HepG2 (cell line): Measurements from ENCODE around the gene SLC20A1. TPM values are rescaled to one million over a fixed set of nuclear protein-coding genes. Genes with fewer than 3 reads are reported as not detected.

Experiments used
- ATAC-seq: fragments of 200-7000 bp; cut with Tn5 transposase; 3 replicates; pipeline ENCODE4 v1.9.1; 2020; ENCODE audit warnings: mild to moderate bottlenecking, moderate library complexity
- BruUV-seq: library from RNA; stranded (reverse); fragments of 400-500 nt; replicated peaks from 2 replicates; lab custom pipeline; 2021; lab: Mats Ljungman, UMichigan
- CTCF ChIA-PET: fragments of 300-600 bp; formaldehyde crosslinking; extraction: SDS; loops from one replicate; lab custom pipeline; 2021; ENCODE audit warnings: low total read pairs, inconsistent platforms, low intra/inter-chr PET ratio; lab: Yijun Ruan, JAX
- POLR2A ChIA-PET: fragments of 350-600 bp; sonication (Branson Sonifier 250); formaldehyde crosslinking; loops from one replicate; lab custom pipeline; 2020; ENCODE audit warnings: antibody characterized with exemption, inconsistent platforms; lab: Yijun Ruan, JAX
- DNase-seq: peaks from one replicate; pipeline ENCODE4 v3.0.0-alpha.2; 2015; ENCODE audit warnings: low spot score
- FAIRE-seq: peaks from 3 replicates; lab custom pipeline; 2011; peaks lifted over from hg19 to GRCh38; lab: Jason Lieb, UNC
- H2AFZ ChIP-seq: one replicate; pipeline ENCODE4 v1.6.1; 2011; ENCODE audit warnings: low read length, inconsistent platforms
- H3K27ac ChIP-seq: fragments of 300-600 bp; 3 replicates; pipeline ENCODE4 v1.8.0; 2011; ENCODE audit warnings: mixed run types, mild to moderate bottlenecking, mixed read lengths, low read length, inconsistent platforms; ENCODE audit not compliant: insufficient read depth; ENCODE audit errors: extremely low read length
- H3K27me3 ChIP-seq, 2 experiments: fragments of 200-600 bp in 1 of 2; 2 replicates in 1 of 2; 3 replicates in 1 of 2; pipeline versions ENCODE4 v1.6.0 to v1.8.0; 2011; ENCODE audit warnings: low read length in 2 of 2, mild to moderate bottlenecking in 2 of 2, moderate library complexity in 2 of 2, inconsistent platforms in 1 of 2; ENCODE audit not compliant: insufficient read depth in 2 of 2, control insufficient read depth in 1 of 2
- H3K36me3 ChIP-seq, 2 experiments: fragments of 200-600 bp in 1 of 2; replicated peaks in 1 of 2; 2 replicates in 1 of 2; 3 replicates in 1 of 2; pipeline versions ENCODE4 v1.5.1 to v1.8.0; 2011; ENCODE audit warnings: low read length in 2 of 2, inconsistent platforms in 1 of 2; ENCODE audit not compliant: insufficient read depth in 2 of 2, control insufficient read depth in 1 of 2
- H3K4me1 ChIP-seq: 2 replicates; pipeline ENCODE4 v1.5.1; 2012; ENCODE audit warnings: low read length, inconsistent platforms; ENCODE audit not compliant: insufficient read depth
- H3K4me2 ChIP-seq: 2 replicates; pipeline ENCODE4 v1.6.0; 2011; ENCODE audit warnings: low read depth, low read length, inconsistent platforms
- H3K4me3 ChIP-seq, 3 experiments: fragments of 200-600 bp in 1 of 3; sonication (generic), shearing (Covaris generic) in 1 of 3; replicated peaks in 1 of 3; 2 replicates each; pipeline ENCODE4 v1.5.1; 2011 to 2016; ENCODE audit warnings: low read length in 3 of 3, inconsistent platforms in 2 of 3, low read depth in 2 of 3, mild to moderate bottlenecking in 2 of 3, control low read depth in 1 of 3, mixed read lengths in 1 of 3; ENCODE audit not compliant: insufficient read depth in 1 of 3
- H3K79me2 ChIP-seq: one replicate; pipeline ENCODE4 v1.6.1; 2011; ENCODE audit warnings: low read length, inconsistent platforms; ENCODE audit not compliant: insufficient read depth
- H3K9ac ChIP-seq: 2 replicates; pipeline ENCODE4 v1.6.0; 2011; ENCODE audit warnings: mild to moderate bottlenecking, low read depth, low read length, inconsistent platforms; ENCODE audit not compliant: insufficient read depth
- H3K9me3 ChIP-seq: 2 replicates; pipeline ENCODE4 v1.5.1; 2012; ENCODE audit warnings: mild to moderate bottlenecking, low read length
- H4K20me1 ChIP-seq: 2 replicates; pipeline ENCODE4 v1.6.0; 2011; ENCODE audit warnings: inconsistent platforms, mild to moderate bottlenecking, low read length, moderate library complexity; ENCODE audit not compliant: insufficient read depth
- HMGXB4 ChIP-seq, 2 experiments: sonication (generic) in 1 of 2; formaldehyde crosslinking in 1 of 2; IDR thresholded peaks; 2 replicates each; pipeline versions ENCODE4 v1.4.0 to v1.6.1; 2018 to 2020; ENCODE audit warnings: missing genetic modification reagents in 2 of 2, borderline replicate concordance in 1 of 2, low read depth in 1 of 2, mild to moderate bottlenecking in 1 of 2, missing biosample characterization in 1 of 2
- MAFF ChIP-seq: IDR thresholded peaks from 2 replicates; pipeline ENCODE4 v1.6.1; 2011; ENCODE audit warnings: low read depth, low read length, improper control_type of control experiment
- MAFK ChIP-seq, 2 experiments: IDR thresholded peaks in 1 of 2; conservative IDR thresholded peaks in 1 of 2; 2 replicates each; pipeline ENCODE4 v1.6.1; 2011; ENCODE audit warnings: improper control_type of control experiment in 2 of 2, low read length in 2 of 2
- MATR3 ChIP-seq: sonication (generic); formaldehyde crosslinking; IDR thresholded peaks from 2 replicates; pipeline ENCODE4 v1.4.0; 2020; ENCODE audit warnings: missing genetic modification reagents
- NFE2L2 ChIP-seq: fragments of 150-350 bp; IDR thresholded peaks from 2 replicates; pipeline ENCODE4 v1.6.1; 2014; ENCODE audit warnings: low read length
- ONECUT2 ChIP-seq: sonication (generic); formaldehyde crosslinking; IDR thresholded peaks from 2 replicates; pipeline ENCODE4 v1.4.0; 2020; ENCODE audit warnings: missing genetic modification reagents
- PCBP2 ChIP-seq: fragments of 200-400 bp; formaldehyde crosslinking; optimal IDR thresholded peaks from 2 replicates; pipeline ENCODE3; 2018; ENCODE audit warnings: low read length, low read depth; ENCODE audit not compliant: poor library complexity, severe bottlenecking
- SP5 ChIP-seq: IDR thresholded peaks from 2 replicates; pipeline ENCODE4 v1.6.1; 2016; ENCODE audit warnings: low read depth, borderline replicate concordance
- WGBS: methylation state at CpG from one replicate; pipeline ENCODE4 v1.1.6; 2017; ENCODE audit warnings: low lambda C conversion rate; 5-methylcytosine and 5-hydroxymethylcytosine counted together
- in situ Hi-C: cut with HindIII; loops from 2 replicates; pipeline ENCODE4 v1.10.0; 2017; ENCODE audit warnings: low pct_unique_long_range_greater_than_20kb; ENCODE audit not compliant: extremely low pct_ligation_motif_present
- intact Hi-C: fragments of 100-400 bp; cut with micrococcal nuclease; formaldehyde crosslinking; loops from one replicate; pipeline ENCODE4 v1.10.0; 2022; ENCODE audit not compliant: unreplicated experiment
- polyA plus RNA-seq, 8 experiments: library from polyadenylated mRNA; depleted of rRNA in 3 of 8; stranded (reverse) in 7 of 8; unstranded in 1 of 8; fragments of >200 nt; fragmentation: Illumina TruSeq in 4 of 8; extraction: Trizol in 4 of 8; gene quantifications; 2 replicates each; pipeline versions ENCODE4 v1.2.1 to v1.2.3, GENCODE V29; 2011 to 2016; ENCODE audit warnings: low read depth in 4 of 8, missing spikeins in 1 of 8, mixed read lengths in 1 of 8; ENCODE audit not compliant: insufficient read depth in 1 of 8
- total RNA-seq, 5 experiments: library from RNA; depleted of rRNA; stranded (reverse); fragments of >200 nt; fragmentation: Illumina TruSeq; extraction: Trizol; gene quantifications; 2 replicates each; pipeline ENCODE4 v1.2.3, GENCODE V29; 2016; ENCODE audit warnings: low read depth in 1 of 5

The SLC20A1 gene
- total and polyA plus RNA-seq, 2 of the 13 experiments (the other 11 are each of a cell fraction or from before 2014, with no cell fraction given): 54.0 to 85.9 TPM

- no peak for DNase-seq
- intact Hi-C loops (no loop called here), in situ Hi-C loops (no loop called here)
- ATAC-seq: no peak
- H3K27ac ChIP-seq: no peak overlapping the region
- no peak overlapping the region for H3K4me2 ChIP-seq
- CTCF ChIA-PET: no interaction called here
- POLR2A ChIA-PET: no interaction called here
- no peak for FAIRE-seq
- peaks cover 24 to 69% of the 10 kb centered on the region in 2 experiments for H3K36me3 ChIP-seq
- peaks cover 2% of the 10 kb centered on the region for H3K79me2 ChIP-seq
- H3K4me3 ChIP-seq: no peak overlapping the region
- H3K9ac ChIP-seq: no peak overlapping the region
- no peaks in the 10 kb centered on the region for H4K20me1 ChIP-seq
- no TSS peak for BruUV-seq
- H3K4me1 ChIP-seq: peaks cover 22% of the 10 kb centered on the region
- TF ChIP-seq SP5 (no peak), NFE2L2 (peak; percentile 33; the same call in 1 of the 2 replicates), MATR3 (no peak), MAFK (conservative IDR thresholded peaks at IDR 0.05 in 1 of 2, IDR thresholded peaks at IDR 0.05 in 1 of 2; ENCODE audit: low read length in 2 of 2) (peak; percentile 86 to 92), ONECUT2 (no peak), MAFF (peak; percentile 88), PCBP2 (no peak), HMGXB4 (CRISPR knock-in tag; IDR thresholded peaks at IDR 0.05; ENCODE audit: borderline replicate concordance in 1 of 2, low read depth in 1 of 2) (no peak)
- 98% methylated on average over 8 of the region's 8 CpGs for whole genome bisulfite sequencing
- no peak overlapping the region for H2AFZ ChIP-seq
- H3K9me3 ChIP-seq: no peaks in the 10 kb centered on the region
- H3K27me3 ChIP-seq: no peaks in the 10 kb centered on the region
Measured at GRCh38 chr2:112661656-112662305, 16.0 kb downstream of the SLC20A1 start.
